DOHH2 (cell line): Measurements from ENCODE around the gene LIX1L.

Experiments used
- EZH2phosphoT487 ChIP-seq: fragments of 200-600 bp; sonication (generic); IDR thresholded peaks from 2 replicates; pipeline ENCODE4 v1.6.1; 2017; ENCODE audit warnings: borderline replicate concordance, mild to moderate bottlenecking, antibody characterized with exemption, low read length, moderate library complexity, mixed read lengths
- TF ChIP-seq, protein P1 (sequence below): fragments of 200-600 bp; sonication (generic); IDR thresholded peaks from one replicate; pipeline ENCODE4 v1.5.1; 2014; ENCODE audit warnings: antibody characterized with exemption, mild to moderate bottlenecking, low read depth, low read length; ENCODE audit not compliant: poor library complexity, severe bottlenecking

DNA sequence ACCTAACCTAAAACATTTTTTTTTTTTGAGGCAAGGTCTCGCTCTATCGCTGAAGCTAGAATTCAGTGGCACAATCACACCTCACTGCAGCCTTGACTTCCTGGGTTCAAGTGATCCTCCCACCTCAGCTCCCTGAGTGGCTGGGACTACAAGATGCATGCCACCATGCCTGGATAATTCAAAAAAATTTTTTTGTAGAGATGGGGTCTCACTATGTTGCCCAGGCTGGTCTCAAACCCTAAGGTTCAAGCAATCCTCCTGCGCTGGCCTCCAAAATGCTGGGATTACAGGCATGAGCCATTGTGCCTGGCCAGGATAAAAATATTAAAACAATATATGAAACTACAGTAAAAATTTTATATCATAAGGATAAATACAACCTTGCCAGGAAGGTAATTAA, 4.9 kb downstream of the LIX1L start:
- TF ChIP-seq, protein P1, sequence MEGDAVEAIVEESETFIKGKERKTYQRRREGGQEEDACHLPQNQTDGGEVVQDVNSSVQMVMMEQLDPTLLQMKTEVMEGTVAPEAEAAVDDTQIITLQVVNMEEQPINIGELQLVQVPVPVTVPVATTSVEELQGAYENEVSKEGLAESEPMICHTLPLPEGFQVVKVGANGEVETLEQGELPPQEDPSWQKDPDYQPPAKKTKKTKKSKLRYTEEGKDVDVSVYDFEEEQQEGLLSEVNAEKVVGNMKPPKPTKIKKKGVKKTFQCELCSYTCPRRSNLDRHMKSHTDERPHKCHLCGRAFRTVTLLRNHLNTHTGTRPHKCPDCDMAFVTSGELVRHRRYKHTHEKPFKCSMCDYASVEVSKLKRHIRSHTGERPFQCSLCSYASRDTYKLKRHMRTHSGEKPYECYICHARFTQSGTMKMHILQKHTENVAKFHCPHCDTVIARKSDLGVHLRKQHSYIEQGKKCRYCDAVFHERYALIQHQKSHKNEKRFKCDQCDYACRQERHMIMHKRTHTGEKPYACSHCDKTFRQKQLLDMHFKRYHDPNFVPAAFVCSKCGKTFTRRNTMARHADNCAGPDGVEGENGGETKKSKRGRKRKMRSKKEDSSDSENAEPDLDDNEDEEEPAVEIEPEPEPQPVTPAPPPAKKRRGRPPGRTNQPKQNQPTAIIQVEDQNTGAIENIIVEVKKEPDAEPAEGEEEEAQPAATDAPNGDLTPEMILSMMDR: no peak
- TF ChIP-seq EZH2phosphoT487: no peak
